Spleen (tissue), 11 donors: Measurements from ENCODE around the gene BOD1L1. TPM values are rescaled to one million over a fixed set of nuclear protein-coding genes. Genes with fewer than 3 reads are reported as not detected.

ENCODE experiments used
- DNase-seq: peaks from one replicate; pipeline ENCODE4 v3.0.0-alpha.2; 2020
- H3K27ac ChIP-seq, 8 donors: fragments of 200-600 bp; sonication (generic) in 7 of 8; 1 replicate in 4 of 8; 2 replicates in 4 of 8; pipeline versions ENCODE4 v1.5.0 to v1.8.0; 2016 to 2021; ENCODE audit warnings: inconsistent platforms in 4 of 8, mild to moderate bottlenecking in 4 of 8, moderate library complexity in 1 of 8
- H3K27me3 ChIP-seq, 7 donors: fragments of 200-600 bp; sonication (generic) in 6 of 7; replicated peaks in 1 of 7; 1 replicate in 4 of 7; 2 replicates in 3 of 7; pipeline versions ENCODE4 v1.5.0 to v1.8.0; 2016 to 2021; ENCODE audit warnings: inconsistent platforms in 3 of 7, mild to moderate bottlenecking in 1 of 7
- H3K36me3 ChIP-seq, 6 donors: fragments of 200-600 bp; sonication (generic) in 5 of 6; 1 replicate in 4 of 6; 2 replicates in 2 of 6; pipeline versions ENCODE4 v1.5.0 to v1.8.0; 2016 to 2021; ENCODE audit warnings: inconsistent platforms in 2 of 6
- H3K4me1 ChIP-seq, 6 donors: fragments of 200-600 bp; sonication (generic) in 5 of 6; 1 replicate in 3 of 6; 2 replicates in 3 of 6; pipeline versions ENCODE4 v1.5.0 to v1.8.0; 2016 to 2021; ENCODE audit warnings: inconsistent platforms in 3 of 6
- H3K4me3 ChIP-seq, 8 donors: fragments of 200-600 bp; sonication (generic) in 7 of 8; 1 replicate in 4 of 8; 2 replicates in 4 of 8; pipeline versions ENCODE4 v1.5.0 to v1.8.0; 2016 to 2021; ENCODE audit warnings: inconsistent platforms in 4 of 8, mild to moderate bottlenecking in 4 of 8, moderate library complexity in 2 of 8
- H3K9me3 ChIP-seq, 8 donors: fragments of 200-600 bp; sonication (generic) in 7 of 8; 1 replicate in 4 of 8; 2 replicates in 4 of 8; pipeline versions ENCODE4 v1.5.0 to v1.8.0; 2016 to 2021; ENCODE audit warnings: inconsistent platforms in 4 of 8
- POLR2A ChIP-seq, 3 donors: fragments of 450-650 bp; IDR thresholded peaks; one replicate each; pipeline ENCODE4 v1.5.1; 2017; ENCODE audit warnings: antibody characterized with exemption in 3 of 3, mild to moderate bottlenecking in 1 of 3
- POLR2AphosphoS5 ChIP-seq, 3 donors: sonication (generic); formaldehyde crosslinking; IDR thresholded peaks; one replicate each; pipeline ENCODE4 v1.5.1; 2017; ENCODE audit warnings: antibody characterized with exemption in 3 of 3
- WGBS, 5 donors: extraction: QIAGEN DNeasy Blood & Tissue Kit in 3 of 5; methylation state at CpG; one replicate each; pipeline versions ENCODE4 v1.1.5 to v1.1.7; 2013 to 2018; 5-methylcytosine and 5-hydroxymethylcytosine counted together
- intact Hi-C: fragments of 100-400 bp; cut with DNase I; formaldehyde crosslinking; loops from one replicate; pipeline ENCODE4 v1.15.0; 2023; ENCODE audit warnings: low total_unique reads
- polyA plus RNA-seq, 3 donors: library from polyadenylated mRNA; stranded (reverse); fragments of 200-250 nt; gene quantifications; one replicate each; pipeline ENCODE4 v1.2.1, GENCODE V29; 2013
- total RNA-seq, 7 donors: library from RNA; depleted of rRNA in 3 of 7; stranded (reverse); fragments of >200 nt in 3 of 7; fragmentation: NEBNext Ultra II Directional in 4 of 7; extraction: Animal tissue kit (Norgen Biotek cat#: 25700) in 4 of 7; gene quantifications; one replicate each; pipeline versions ENCODE4 v1.1.0 to v1.2.1, GENCODE V29; 2016 to 2021
- TF ChIP-seq, protein P1 (sequence below), 11 experiments: fragments of 200-600 bp in 7 of 11; fragments of 450-650 bp in 4 of 11; sonication (generic) in 4 of 11; IDR thresholded peaks in 8 of 11; conservative IDR thresholded peaks in 3 of 11; 1 replicate in 7 of 11; 2 replicates in 4 of 11; pipeline versions ENCODE4 v1.4.0 to v1.8.0; 2016 to 2021; ENCODE audit warnings: antibody characterized with exemption in 11 of 11, inconsistent platforms in 4 of 11, mild to moderate bottlenecking in 1 of 11
- donor health status: healthy with polysubstance abuse.
- donor health status: DM: no; HTN: no; CAD: no; lungs with moderate emphysema.
- donor health status: DM: no; HTN: no; CAD: no.
- donor health status: Bipolar disorder and iron deficiency.
- donor health status: healthy.
- donor health status: DM: no; HTN: no; CAD: no.
- donor health status: DM: yes; HTN: yes; CAD: no.

BOD1L1 gene
- total and polyA plus RNA-seq, 10 donors = 16.2 to 83.3 (median 69.4) TPM

DNA sequence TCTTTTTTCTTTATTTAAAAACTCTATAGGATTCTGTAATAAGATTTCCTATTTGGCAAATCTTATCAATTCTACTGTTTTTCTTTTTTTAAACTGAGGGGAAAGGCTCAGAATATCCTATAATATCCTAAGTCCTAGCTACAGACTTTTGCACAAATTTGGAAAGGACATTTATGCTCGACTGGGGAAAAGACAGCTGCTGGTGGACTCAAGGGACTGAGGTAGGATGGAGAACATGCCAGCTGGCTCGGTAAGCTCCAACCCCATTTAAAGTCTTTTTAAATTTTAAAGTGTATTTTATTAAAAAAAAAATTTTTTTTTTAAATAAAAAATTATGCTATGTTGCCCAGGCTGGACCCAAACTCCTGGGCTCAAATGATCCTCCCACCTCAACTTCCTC lies 36.8 kb downstream of the BOD1L1 start:
- 92 to 95% (median 93%) methylated on average over 2 of the region's 2 CpGs for WGBS, 5 donors
- Histone ChIP-seq H3K27ac (no peak overlapping the region), H3K9me3 (no peaks in the 10 kb centered on the region), H3K36me3 (peaks cover 4 to 100% (median 93%) of the 10 kb centered on the region in 6 donors), H3K4me1 (no peaks in the 10 kb centered on the region), H3K27me3 (no peaks in the 10 kb centered on the region), H3K4me3 (no peak overlapping the region)
- TF ChIP-seq, protein P1, sequence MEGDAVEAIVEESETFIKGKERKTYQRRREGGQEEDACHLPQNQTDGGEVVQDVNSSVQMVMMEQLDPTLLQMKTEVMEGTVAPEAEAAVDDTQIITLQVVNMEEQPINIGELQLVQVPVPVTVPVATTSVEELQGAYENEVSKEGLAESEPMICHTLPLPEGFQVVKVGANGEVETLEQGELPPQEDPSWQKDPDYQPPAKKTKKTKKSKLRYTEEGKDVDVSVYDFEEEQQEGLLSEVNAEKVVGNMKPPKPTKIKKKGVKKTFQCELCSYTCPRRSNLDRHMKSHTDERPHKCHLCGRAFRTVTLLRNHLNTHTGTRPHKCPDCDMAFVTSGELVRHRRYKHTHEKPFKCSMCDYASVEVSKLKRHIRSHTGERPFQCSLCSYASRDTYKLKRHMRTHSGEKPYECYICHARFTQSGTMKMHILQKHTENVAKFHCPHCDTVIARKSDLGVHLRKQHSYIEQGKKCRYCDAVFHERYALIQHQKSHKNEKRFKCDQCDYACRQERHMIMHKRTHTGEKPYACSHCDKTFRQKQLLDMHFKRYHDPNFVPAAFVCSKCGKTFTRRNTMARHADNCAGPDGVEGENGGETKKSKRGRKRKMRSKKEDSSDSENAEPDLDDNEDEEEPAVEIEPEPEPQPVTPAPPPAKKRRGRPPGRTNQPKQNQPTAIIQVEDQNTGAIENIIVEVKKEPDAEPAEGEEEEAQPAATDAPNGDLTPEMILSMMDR (IDR thresholded peaks at IDR 0.05 in 8 of 11, conservative IDR thresholded peaks at IDR 0.05 in 3 of 11) = no peak
- no peak for TF ChIP-seq POLR2AphosphoS5 (IDR thresholded peaks at IDR 0.05)
- no peak for TF ChIP-seq POLR2A (IDR thresholded peaks at IDR 0.05)
- intact Hi-C loops = no loop called here
- DNase-seq = no peak

DNA sequence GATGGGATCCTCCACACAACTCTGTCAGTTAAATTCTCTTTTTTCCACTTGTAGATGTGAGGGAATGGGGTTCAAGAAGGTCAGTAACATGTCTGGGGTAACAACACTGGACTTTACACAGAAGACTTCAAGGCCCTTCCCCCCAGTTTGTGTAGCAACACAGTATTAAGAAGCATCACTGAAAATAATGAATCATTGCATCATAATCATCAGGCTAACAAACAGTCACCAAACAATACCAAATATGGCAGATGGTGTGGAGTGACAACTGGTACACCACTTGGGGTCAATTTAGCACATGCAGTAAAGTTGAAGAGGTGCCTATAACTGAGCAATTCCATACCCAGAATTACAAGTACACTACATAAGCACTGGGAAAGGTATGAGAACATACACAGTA lies 38.6 kb downstream of the BOD1L1 start:
- Histone ChIP-seq H3K36me3 (peaks cover 4 to 100% (median 90%) of the 10 kb centered on the region in 6 donors), H3K9me3 (no peaks in the 10 kb centered on the region), H3K4me1 (no peaks in the 10 kb centered on the region), H3K27ac (no peak overlapping the region), H3K4me3 (no peak overlapping the region), H3K27me3 (no peaks in the 10 kb centered on the region)
- no peak for DNase-seq
- TF ChIP-seq POLR2A (IDR thresholded peaks at IDR 0.05) (no peak), POLR2AphosphoS5 (IDR thresholded peaks at IDR 0.05) (no peak)
- TF ChIP-seq, protein P1 (IDR thresholded peaks at IDR 0.05 in 8 of 11, conservative IDR thresholded peaks at IDR 0.05 in 3 of 11) = no peak
- intact Hi-C loops = no loop called here

DNA sequence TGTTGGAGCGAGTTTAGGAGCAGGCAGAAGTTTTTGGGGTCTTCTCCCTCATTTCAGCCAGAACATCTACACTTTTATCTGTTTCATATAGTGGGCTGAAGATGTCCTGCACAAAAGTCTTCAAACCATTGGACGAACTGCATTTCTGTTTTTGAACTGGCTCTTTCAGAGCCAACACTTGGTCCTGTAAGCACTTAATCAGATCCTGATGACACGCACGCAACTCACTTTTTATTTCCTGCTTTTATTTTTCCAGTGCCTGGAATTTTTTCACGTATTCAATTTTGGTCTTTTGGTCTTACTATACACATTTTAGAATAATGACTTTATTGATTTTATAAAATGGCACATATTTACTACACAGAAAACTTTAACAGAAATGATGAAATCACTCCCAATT lies 43.0 kb downstream of the BOD1L1 start:
- peaks cover 4 to 100% (median 93%) of the 10 kb centered on the region in 6 donors for H3K36me3 ChIP-seq
- H3K4me1 ChIP-seq = no peaks in the 10 kb centered on the region
- no peak for DNase-seq
- no peaks in the 10 kb centered on the region for H3K9me3 ChIP-seq
- H3K4me3 ChIP-seq = no peak overlapping the region
- H3K27ac ChIP-seq = no peak overlapping the region
- intact Hi-C loops = no loop called here
- TF ChIP-seq POLR2A (IDR thresholded peaks at IDR 0.05) = no peak
- TF ChIP-seq, protein P1 (IDR thresholded peaks at IDR 0.05 in 8 of 11, conservative IDR thresholded peaks at IDR 0.05 in 3 of 11) = no peak
- no peak for TF ChIP-seq POLR2AphosphoS5 (IDR thresholded peaks at IDR 0.05)
- WGBS, 5 donors = 94 to 98% (median 97%) methylated on average over 5 of the region's 5 CpGs
- H3K27me3 ChIP-seq = no peaks in the 10 kb centered on the region

DNA sequence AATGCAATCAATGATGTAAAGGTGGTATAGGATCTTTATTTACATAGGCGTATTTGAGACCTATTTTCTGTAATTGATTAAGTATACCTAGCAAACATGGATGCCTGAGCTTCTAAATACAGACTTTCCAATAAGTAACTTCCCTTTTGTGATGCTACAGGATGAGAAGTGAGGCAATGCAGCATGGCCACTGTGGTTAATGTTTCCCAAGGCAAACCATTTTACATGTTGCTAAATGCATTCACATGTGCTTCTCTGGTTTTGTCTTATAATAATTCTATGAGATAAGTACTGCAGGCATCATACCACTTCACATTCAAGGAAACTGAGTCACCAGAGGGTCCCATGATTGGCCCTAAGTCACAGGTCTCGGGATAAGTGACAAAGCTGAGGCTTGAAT lies 47.5 kb downstream of the BOD1L1 start:
- Histone ChIP-seq H3K27ac (peak overlapping the region in 4 of 8 donors; percentile 23 to 45 (median 40)), H3K9me3 (no peaks in the 10 kb centered on the region), H3K4me1 (no peaks in the 10 kb centered on the region), H3K4me3 (no peak overlapping the region), H3K36me3 (peaks cover 4 to 100% (median 93%) of the 10 kb centered on the region in 6 donors), H3K27me3 (no peaks in the 10 kb centered on the region)
- 76 to 95% (median 88%) methylated on average over 2 of the region's 2 CpGs for WGBS, 5 donors
- TF ChIP-seq POLR2AphosphoS5 (IDR thresholded peaks at IDR 0.05) = peak in 1 of 3 donors; percentile 28
- TF ChIP-seq POLR2A (IDR thresholded peaks at IDR 0.05) = no peak
- DNase-seq = no peak
- intact Hi-C loops = no loop called here

DNA sequence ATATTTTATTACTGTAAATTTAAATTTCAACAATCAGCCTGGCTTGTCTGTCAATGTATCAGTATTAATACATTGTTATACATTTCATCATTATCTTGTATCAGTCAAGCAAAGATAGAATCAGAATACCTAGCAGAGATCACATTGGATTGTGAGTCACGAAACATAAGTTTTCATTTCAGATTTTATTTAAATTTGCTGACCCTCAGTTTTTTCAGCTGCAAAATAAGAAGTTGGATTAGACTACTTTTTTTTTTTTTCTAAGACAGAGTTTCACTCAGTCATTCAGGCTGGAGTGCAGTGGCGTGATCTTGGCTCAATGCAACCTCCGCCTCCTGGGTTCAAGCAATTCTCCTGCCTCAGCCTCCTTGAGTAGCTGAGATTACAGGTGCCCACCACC lies 49.9 kb downstream of the BOD1L1 start:
- Histone ChIP-seq H3K9me3 (no peaks in the 10 kb centered on the region), H3K4me3 (no peak overlapping the region), H3K36me3 (peaks cover 5 to 100% (median 97%) of the 10 kb centered on the region in 6 donors), H3K4me1 (no peaks in the 10 kb centered on the region), H3K27ac (no peak overlapping the region), H3K27me3 (no peaks in the 10 kb centered on the region)
- WGBS, 5 donors = 97 to 100% (median 97%) methylated on average over 3 of the region's 3 CpGs
- TF ChIP-seq, protein P1 (IDR thresholded peaks at IDR 0.05 in 8 of 11, conservative IDR thresholded peaks at IDR 0.05 in 3 of 11) = no peak
- TF ChIP-seq POLR2A (IDR thresholded peaks at IDR 0.05) (no peak), POLR2AphosphoS5 (IDR thresholded peaks at IDR 0.05) (no peak)
- no peak for DNase-seq
- intact Hi-C loops = no loop called here
